Endothelial cell of umbilical vein (primary cell): ENCODE results near the gene RAPGEF6. TPM values are rescaled to one million over a fixed set of nuclear protein-coding genes. Genes with fewer than 3 reads are reported as not detected.

Experiments
- BruUV-seq: library from RNA; stranded (reverse); fragments of 400-500 nt; replicated peaks from 2 replicates; lab custom pipeline; 2021; lab: Mats Ljungman, UMichigan
- CTCF ChIA-PET: fragments of 300-600, 350-600 bp; sonication (Branson Sonifier 250); formaldehyde crosslinking; loops from one replicate; lab custom pipeline; 2021; ENCODE audit warnings: antibody characterized with exemption, inconsistent platforms; lab: Charles Lee
- POLR2A ChIA-PET: fragments of 300-600, 350-600 bp; sonication (Branson Sonifier 250); formaldehyde crosslinking; loops from one replicate; lab custom pipeline; 2021; ENCODE audit warnings: antibody characterized with exemption, inconsistent platforms; lab: Charles Lee
- DNase-seq: peaks from one replicate; pipeline ENCODE4 v3.0.0-alpha.2; 2011; ENCODE audit warnings: low read depth, low spot score
- FAIRE-seq: peaks from 2 replicates; lab custom pipeline; 2011; peaks lifted over from hg19 to GRCh38; lab: Jason Lieb, UNC
- H2AFZ ChIP-seq: 2 replicates; pipeline ENCODE4 v1.6.0; 2012; ENCODE audit warnings: low read depth, low read length, control low read depth, inconsistent platforms
- H3K27ac ChIP-seq: 2 replicates; pipeline ENCODE4 v1.5.1; 2011; ENCODE audit warnings: low read depth, mild to moderate bottlenecking, control low read depth, low read length, moderate library complexity; ENCODE audit not compliant: insufficient read depth
- H3K27me3 ChIP-seq, 2 experiments: 2 replicates each; pipeline versions ENCODE4 v1.6.0 to v1.6.1; 2011; ENCODE audit warnings: low read length in 2 of 2, mixed read lengths in 1 of 2; ENCODE audit not compliant: control insufficient read depth in 2 of 2, insufficient read depth in 2 of 2
- H3K36me3 ChIP-seq, 2 experiments: 2 replicates in 1 of 2; 3 replicates in 1 of 2; pipeline ENCODE4 v1.5.1; 2011; ENCODE audit warnings: low read length in 2 of 2, mild to moderate bottlenecking in 1 of 2, moderate library complexity in 1 of 2; ENCODE audit not compliant: control insufficient read depth in 2 of 2, insufficient read depth in 2 of 2; ENCODE audit errors: extremely low read depth in 1 of 2
- H3K4me1 ChIP-seq: 3 replicates; pipeline ENCODE4 v1.5.1; 2011; ENCODE audit warnings: mild to moderate bottlenecking, low read length; ENCODE audit not compliant: control insufficient read depth, insufficient read depth; ENCODE audit errors: extremely low read depth
- H3K4me2 ChIP-seq: 2 replicates; pipeline ENCODE4 v1.6.1; 2011; ENCODE audit warnings: low read length, control low read depth, mixed read lengths; ENCODE audit not compliant: insufficient read depth
- H3K4me3 ChIP-seq, 3 experiments: fragments of 200-600 bp in 1 of 3; sonication (generic), shearing (Covaris generic) in 1 of 3; replicated peaks in 1 of 3; 2 replicates each; pipeline ENCODE4 v1.5.1; 2011 to 2016; ENCODE audit warnings: control low read depth in 3 of 3, low read length in 3 of 3, mild to moderate bottlenecking in 2 of 3, inconsistent platforms in 1 of 3, low read depth in 1 of 3, moderate library complexity in 1 of 3; ENCODE audit not compliant: insufficient read depth in 1 of 3
- H3K79me2 ChIP-seq: 2 replicates; pipeline ENCODE4 v1.6.0; 2012; ENCODE audit warnings: low read length, inconsistent platforms; ENCODE audit not compliant: control insufficient read depth, insufficient read depth
- H3K9ac ChIP-seq: replicated peaks from 2 replicates; pipeline ENCODE3; 2011; ENCODE audit warnings: low read length, control low read depth; ENCODE audit not compliant: insufficient read depth; ENCODE audit errors: extremely low read depth
- H3K9me1 ChIP-seq: replicated peaks from 3 replicates; pipeline ENCODE4 v1.6.0; 2011; ENCODE audit warnings: mild to moderate bottlenecking, low read length; ENCODE audit not compliant: control insufficient read depth, insufficient read depth; ENCODE audit errors: extremely low read depth
- H3K9me3 ChIP-seq: replicated peaks from 2 replicates; pipeline ENCODE4 v1.5.1; 2012; ENCODE audit warnings: low read length, inconsistent platforms; ENCODE audit not compliant: control insufficient read depth, insufficient read depth
- H4K20me1 ChIP-seq: replicated peaks from 2 replicates; pipeline ENCODE3; 2011; ENCODE audit warnings: mild to moderate bottlenecking, low read length; ENCODE audit not compliant: control insufficient read depth, insufficient read depth; ENCODE audit errors: extremely low read depth
- EZH2 ChIP-seq: IDR thresholded peaks from 2 replicates; pipeline ENCODE4 v1.6.1; 2012; ENCODE audit warnings: borderline replicate concordance, low read depth, mild to moderate bottlenecking, moderate library complexity, low read length, inconsistent platforms; ENCODE audit not compliant: severe bottlenecking
- FOS ChIP-seq: IDR thresholded peaks from 2 replicates; pipeline ENCODE4 v1.6.1; 2011; ENCODE audit warnings: mild to moderate bottlenecking, low read length, moderate library complexity, borderline replicate concordance; ENCODE audit not compliant: insufficient read depth
- GATA2 ChIP-seq: IDR thresholded peaks from 2 replicates; pipeline ENCODE4 v1.7.0; 2011; ENCODE audit warnings: low read depth, mild to moderate bottlenecking, moderate library complexity, mixed read lengths, low read length; ENCODE audit not compliant: insufficient read length, insufficient read depth
- JUN ChIP-seq: IDR thresholded peaks from 2 replicates; pipeline ENCODE4 v1.6.1; 2011; ENCODE audit warnings: borderline replicate concordance, low read depth; ENCODE audit not compliant: insufficient read length, insufficient read depth
- MYC ChIP-seq: IDR thresholded peaks from one replicate; pipeline ENCODE4 v1.6.1; 2011; ENCODE audit warnings: mild to moderate bottlenecking, low read depth, low read length
- POLR2A ChIP-seq: IDR thresholded peaks from 2 replicates; pipeline ENCODE4 v1.6.1; 2012; ENCODE audit warnings: low read depth, mild to moderate bottlenecking, control low read depth, low read length
- dilution Hi-C: fragments of 300-500 bp; cut with MboI; formaldehyde crosslinking; loops from one replicate; pipeline ENCODE4 v1.15.0; 2019; ENCODE audit warnings: low sequenced_read_pairs; ENCODE audit not compliant: extremely low pct_ligation_motif_present
- intact Hi-C: fragments of 100-400 bp; cut with micrococcal nuclease; formaldehyde crosslinking; loops from one replicate; pipeline ENCODE4 v1.10.0; 2022
- polyA plus RNA-seq, 4 experiments: library from polyadenylated mRNA; depleted of rRNA in 3 of 4; stranded (reverse) in 3 of 4; unstranded in 1 of 4; fragments of >200 nt; gene quantifications; 2 replicates each; pipeline versions ENCODE4 v1.2.1 to v1.2.3, GENCODE V29; 2011 to 2012; ENCODE audit warnings: missing spikeins in 1 of 4
- total RNA-seq: library from RNA; stranded (reverse); gene quantifications from 2 replicates; pipeline ENCODE4 v1.2.3, GENCODE V29; 2021
- TF ChIP-seq, protein P1 (sequence below): IDR thresholded peaks from 2 replicates; pipeline ENCODE4 v1.6.1; 2011; ENCODE audit not compliant: insufficient read depth, insufficient read length
- TF ChIP-seq, protein P2 (sequence below), 2 donors: IDR thresholded peaks; 1 replicate in 1 of 2; 2 replicates in 1 of 2; pipeline ENCODE4 v1.5.1; 2011; ENCODE audit warnings: low read length in 2 of 2, mild to moderate bottlenecking in 2 of 2, moderate library complexity in 2 of 2, control low read depth in 1 of 2, inconsistent platforms in 1 of 2, low read depth in 1 of 2; ENCODE audit not compliant: insufficient read depth in 1 of 2; ENCODE audit errors: extremely low read depth in 1 of 2

Gene RAPGEF6
- total and polyA plus RNA-seq, 2 donors (not counting 3 experiments of a cell fraction or from before 2014, with no cell fraction given) = 3.5 to 17.5 TPM

DNA sequence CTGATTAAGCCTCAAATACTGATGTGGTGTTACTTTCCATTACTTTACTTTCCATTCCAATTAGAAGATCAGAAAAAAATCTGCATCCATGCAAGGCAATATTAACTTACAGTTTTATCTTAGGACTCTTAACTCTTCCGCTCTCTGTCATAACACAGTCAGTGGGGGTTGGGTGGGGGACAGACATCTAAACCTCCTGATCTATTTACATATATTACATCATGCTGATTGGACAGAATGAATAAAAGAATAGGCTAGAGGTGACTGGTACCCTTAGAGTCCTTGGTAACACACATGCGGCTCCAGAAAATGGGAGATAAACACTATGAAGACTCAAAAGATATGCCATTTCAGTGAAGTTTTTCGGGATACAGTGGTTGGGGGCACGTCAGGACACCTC is 27.6 kb downstream of the RAPGEF6 start:
- Histone ChIP-seq H3K4me3 (no peak overlapping the region), H3K9me1 (no peaks in the 10 kb centered on the region), H3K79me2 (peaks cover 51% of the 10 kb centered on the region), H3K4me1 (peaks cover 13% of the 10 kb centered on the region), H3K9ac (no peak overlapping the region), H3K4me2 (no peak overlapping the region), H2AFZ (no peak overlapping the region), H4K20me1 (no peaks in the 10 kb centered on the region), H3K27ac (no peak overlapping the region), H3K27me3 (no peaks in the 10 kb centered on the region), H3K36me3 (no peaks in the 10 kb centered on the region), H3K9me3 (no peaks in the 10 kb centered on the region)
- no TSS peak for BruUV-seq
- intact Hi-C loops (no loop called here), dilution Hi-C loops (no loop called here)
- ChIA-PET POLR2A (no interaction called here), CTCF (no interaction called here)
- no peak for FAIRE-seq
- TF ChIP-seq, protein P1, sequence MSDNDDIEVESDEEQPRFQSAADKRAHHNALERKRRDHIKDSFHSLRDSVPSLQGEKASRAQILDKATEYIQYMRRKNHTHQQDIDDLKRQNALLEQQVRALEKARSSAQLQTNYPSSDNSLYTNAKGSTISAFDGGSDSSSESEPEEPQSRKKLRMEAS = no peak
- TF ChIP-seq FOS (no peak), MYC (no peak), EZH2 (no peak)
- DNase-seq = no peak

DNA sequence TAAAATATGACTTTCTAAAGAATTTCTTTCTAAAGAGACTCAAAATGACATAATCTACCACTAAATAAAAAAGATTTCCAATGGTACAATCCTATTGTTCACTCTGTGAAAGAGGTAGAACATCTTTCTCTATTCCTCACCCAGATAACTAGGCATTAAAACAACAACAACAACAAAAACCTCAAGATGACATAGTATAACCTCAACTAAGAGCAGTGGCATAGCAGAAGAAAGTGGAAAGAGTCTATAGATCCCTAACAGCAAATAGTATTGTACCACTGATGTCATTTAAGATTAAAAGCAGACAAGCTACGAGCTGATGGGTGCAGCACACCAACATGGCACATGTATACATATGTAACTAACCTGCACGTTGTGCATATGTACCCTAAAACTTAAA is 29.9 kb downstream of the RAPGEF6 start:
- DNase-seq (no peak), FAIRE-seq (no peak)
- no peak for TF ChIP-seq FOS
- TF ChIP-seq POLR2A = no peak
- TF ChIP-seq, protein P1 = no peak
- no peak for TF ChIP-seq EZH2
- TF ChIP-seq, protein P2, sequence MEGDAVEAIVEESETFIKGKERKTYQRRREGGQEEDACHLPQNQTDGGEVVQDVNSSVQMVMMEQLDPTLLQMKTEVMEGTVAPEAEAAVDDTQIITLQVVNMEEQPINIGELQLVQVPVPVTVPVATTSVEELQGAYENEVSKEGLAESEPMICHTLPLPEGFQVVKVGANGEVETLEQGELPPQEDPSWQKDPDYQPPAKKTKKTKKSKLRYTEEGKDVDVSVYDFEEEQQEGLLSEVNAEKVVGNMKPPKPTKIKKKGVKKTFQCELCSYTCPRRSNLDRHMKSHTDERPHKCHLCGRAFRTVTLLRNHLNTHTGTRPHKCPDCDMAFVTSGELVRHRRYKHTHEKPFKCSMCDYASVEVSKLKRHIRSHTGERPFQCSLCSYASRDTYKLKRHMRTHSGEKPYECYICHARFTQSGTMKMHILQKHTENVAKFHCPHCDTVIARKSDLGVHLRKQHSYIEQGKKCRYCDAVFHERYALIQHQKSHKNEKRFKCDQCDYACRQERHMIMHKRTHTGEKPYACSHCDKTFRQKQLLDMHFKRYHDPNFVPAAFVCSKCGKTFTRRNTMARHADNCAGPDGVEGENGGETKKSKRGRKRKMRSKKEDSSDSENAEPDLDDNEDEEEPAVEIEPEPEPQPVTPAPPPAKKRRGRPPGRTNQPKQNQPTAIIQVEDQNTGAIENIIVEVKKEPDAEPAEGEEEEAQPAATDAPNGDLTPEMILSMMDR (IDR thresholded peaks at IDR 0.05; ENCODE audit: extremely low read depth in 1 of 2, insufficient read depth in 1 of 2, low read depth in 1 of 2, low read length in 2 of 2) = no peak
- TF ChIP-seq JUN = no peak
- TF ChIP-seq GATA2 = no peak
- Histone ChIP-seq H4K20me1 (no peaks in the 10 kb centered on the region), H3K36me3 (no peaks in the 10 kb centered on the region), H3K9ac (no peak overlapping the region), H3K27ac (no peak overlapping the region), H3K27me3 (no peaks in the 10 kb centered on the region), H3K79me2 (peaks cover 44% of the 10 kb centered on the region), H3K4me3 (no peak overlapping the region), H3K9me1 (no peaks in the 10 kb centered on the region), H3K4me1 (peaks cover 2% of the 10 kb centered on the region), H3K9me3 (no peaks in the 10 kb centered on the region), H3K4me2 (no peak overlapping the region), H2AFZ (no peak overlapping the region)
- dilution Hi-C loops = no loop called here
- CTCF ChIA-PET = interaction anchor here (1.1 to 1.2 kb wide), 2 partner anchors 10 to 16 kb away, joined by 3 read pairs; no protein-coding TSS in a partner anchor
- POLR2A ChIA-PET = interaction anchor here (0.6 kb wide), 1 partner anchor 188 kb away, joined by 3 read pairs; no protein-coding TSS in a partner anchor
- intact Hi-C loops = no loop called here
- no TSS peak for BruUV-seq
